Cardiac fibroblast (primary cell): Measurements from ENCODE around the gene PPP2R5A.

Source experiments
- DNase-seq, 2 donors: peaks; one replicate each; pipeline versions ENCODE4 v3.0.0 to v3.0.0-alpha.2; 2010; ENCODE audit warnings: low read depth in 2 of 2
- H3K4me3 ChIP-seq, 2 donors: replicated peaks in 1 of 2; 1 replicate in 1 of 2; 2 replicates in 1 of 2; pipeline ENCODE4 v1.5.1; 2011; ENCODE audit warnings: low read depth in 2 of 2, low read length in 2 of 2, mild to moderate bottlenecking in 2 of 2, moderate library complexity in 1 of 2
- TF ChIP-seq, protein P1 (sequence below): IDR thresholded peaks from one replicate; pipeline ENCODE4 v1.5.1; 2011; ENCODE audit warnings: low read depth, mild to moderate bottlenecking, low read length, inconsistent platforms

The PPP2R5A gene

DNA sequence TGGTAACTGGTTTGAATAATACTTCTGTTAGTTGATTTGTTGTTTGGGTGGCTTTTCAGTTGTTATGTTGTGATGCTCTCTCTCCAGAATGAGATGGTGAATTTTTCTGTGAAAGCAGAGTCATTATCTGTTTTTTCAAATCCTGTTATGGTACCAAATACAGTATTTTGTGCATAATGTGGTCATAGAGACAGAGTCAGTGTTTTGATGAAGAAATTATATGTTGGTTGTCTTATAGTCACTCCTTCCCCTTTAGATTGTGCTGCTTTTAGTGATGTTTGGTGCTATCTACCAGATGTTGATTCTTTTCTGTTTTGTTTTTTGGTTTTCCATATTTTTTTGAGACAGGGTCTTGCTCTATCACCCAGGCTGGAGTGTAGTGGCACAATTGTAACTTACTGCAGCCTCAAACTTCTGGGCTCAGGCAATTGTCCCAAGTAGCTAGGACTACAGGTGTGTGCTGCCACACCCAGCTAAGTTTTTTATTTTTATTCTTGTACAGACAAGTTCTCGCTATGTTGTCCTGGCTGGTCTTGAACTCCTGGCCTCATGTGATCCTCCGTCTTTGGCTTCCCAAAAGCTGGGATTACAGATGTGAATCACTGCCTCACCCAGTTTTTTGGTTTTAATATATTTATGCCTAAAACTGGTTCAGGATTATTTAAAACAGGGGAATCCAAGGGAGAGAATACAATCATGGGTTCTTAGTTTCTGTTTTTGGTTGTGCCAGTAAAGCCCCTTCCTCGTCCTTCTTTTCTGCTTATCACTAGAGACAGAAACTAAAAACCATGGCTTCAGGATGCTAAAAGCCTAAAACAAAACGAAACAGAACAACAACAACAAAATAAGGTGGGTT lies 7.3 kb downstream of the PPP2R5A start:
- H3K4me3 ChIP-seq = no peak overlapping the region
- TF ChIP-seq, protein P1, sequence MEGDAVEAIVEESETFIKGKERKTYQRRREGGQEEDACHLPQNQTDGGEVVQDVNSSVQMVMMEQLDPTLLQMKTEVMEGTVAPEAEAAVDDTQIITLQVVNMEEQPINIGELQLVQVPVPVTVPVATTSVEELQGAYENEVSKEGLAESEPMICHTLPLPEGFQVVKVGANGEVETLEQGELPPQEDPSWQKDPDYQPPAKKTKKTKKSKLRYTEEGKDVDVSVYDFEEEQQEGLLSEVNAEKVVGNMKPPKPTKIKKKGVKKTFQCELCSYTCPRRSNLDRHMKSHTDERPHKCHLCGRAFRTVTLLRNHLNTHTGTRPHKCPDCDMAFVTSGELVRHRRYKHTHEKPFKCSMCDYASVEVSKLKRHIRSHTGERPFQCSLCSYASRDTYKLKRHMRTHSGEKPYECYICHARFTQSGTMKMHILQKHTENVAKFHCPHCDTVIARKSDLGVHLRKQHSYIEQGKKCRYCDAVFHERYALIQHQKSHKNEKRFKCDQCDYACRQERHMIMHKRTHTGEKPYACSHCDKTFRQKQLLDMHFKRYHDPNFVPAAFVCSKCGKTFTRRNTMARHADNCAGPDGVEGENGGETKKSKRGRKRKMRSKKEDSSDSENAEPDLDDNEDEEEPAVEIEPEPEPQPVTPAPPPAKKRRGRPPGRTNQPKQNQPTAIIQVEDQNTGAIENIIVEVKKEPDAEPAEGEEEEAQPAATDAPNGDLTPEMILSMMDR = no peak
- DNase-seq = no peak

DNA sequence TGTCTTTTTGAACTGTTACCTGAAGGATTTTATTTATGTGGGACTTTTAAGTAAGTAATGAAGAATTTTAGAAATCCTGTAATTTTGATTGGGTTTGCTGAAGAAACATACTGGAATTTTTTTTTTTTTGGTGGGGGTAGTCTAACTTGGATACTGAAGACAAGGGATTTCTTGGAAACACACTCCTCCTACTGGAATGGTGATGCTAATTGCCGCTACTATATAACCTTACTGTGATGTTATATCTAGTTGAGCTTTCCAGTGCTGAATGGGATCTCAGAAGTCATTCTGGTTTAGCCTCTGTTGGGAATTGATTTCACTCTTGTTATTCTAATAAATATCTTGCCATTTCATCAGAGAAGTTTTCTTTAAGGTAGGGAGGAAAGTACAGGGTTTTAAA lies 8.4 kb downstream of the PPP2R5A start:
- DNase-seq = peak; percentile 39 to 40
- TF ChIP-seq, protein P1 = peak; percentile 19
- H3K4me3 ChIP-seq = no peak overlapping the region

DNA sequence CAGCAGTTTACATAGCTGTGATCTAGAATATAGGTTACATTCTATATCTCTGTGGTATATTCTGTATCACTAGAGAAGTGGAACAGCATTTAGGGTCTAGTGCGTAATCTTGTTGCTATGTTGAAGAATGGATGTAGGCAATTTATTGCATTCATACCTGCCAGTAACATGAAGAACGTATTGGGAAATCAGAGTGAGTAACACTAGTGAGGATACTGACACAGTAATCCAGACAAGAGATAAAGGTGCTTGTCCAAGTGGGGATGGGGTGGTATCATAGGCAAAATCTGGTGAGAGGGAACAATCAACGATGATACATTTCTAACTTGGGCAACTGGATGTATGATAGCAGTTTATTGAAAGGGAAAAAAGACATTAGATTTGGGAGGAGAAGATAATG lies 9.8 kb downstream of the PPP2R5A start:
- H3K4me3 ChIP-seq = no peak overlapping the region
- DNase-seq = no peak
- TF ChIP-seq, protein P1 = no peak

DNA sequence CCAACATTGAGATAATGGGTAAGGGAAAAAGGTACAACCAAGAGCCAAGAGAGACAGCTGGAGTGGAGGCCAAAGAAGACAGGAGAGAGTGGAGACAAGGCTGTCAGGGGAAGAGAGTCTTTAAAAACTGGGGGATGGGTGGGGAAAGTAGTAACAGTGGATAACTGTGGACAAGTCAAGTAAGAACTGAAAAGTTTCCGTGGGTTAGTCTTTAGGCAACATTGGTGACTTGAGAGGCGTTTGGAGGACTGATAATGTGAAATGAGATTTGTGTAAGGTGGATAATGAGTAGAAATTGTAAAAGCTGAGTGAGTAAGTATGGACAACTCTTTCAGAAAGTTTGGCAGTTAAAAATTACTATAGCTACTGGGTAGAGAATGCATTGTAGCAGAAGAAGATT lies 10.4 kb downstream of the PPP2R5A start:
- TF ChIP-seq, protein P1 = no peak
- DNase-seq = no peak
- no peak overlapping the region for H3K4me3 ChIP-seq

DNA sequence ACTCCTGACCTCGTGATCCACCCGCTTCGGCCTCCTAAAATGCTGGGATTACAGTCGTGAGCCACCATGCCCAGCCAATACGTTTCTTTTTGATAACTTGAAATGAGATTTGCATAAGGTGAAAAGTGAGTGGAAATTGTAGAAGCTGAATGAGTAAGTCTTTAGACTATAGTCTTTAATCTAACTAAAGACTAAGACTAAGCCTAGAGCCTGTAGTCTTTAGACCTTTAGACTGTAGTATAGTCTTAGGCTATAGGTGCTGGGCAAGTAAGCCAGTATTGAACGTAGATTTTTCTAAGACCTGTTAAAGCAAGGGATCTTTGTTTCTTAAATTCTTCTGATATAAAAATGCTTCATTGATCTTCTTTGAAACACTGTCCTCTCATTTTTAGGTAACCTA lies 12.1 kb downstream of the PPP2R5A start:
- TF ChIP-seq, protein P1 = no peak
- H3K4me3 ChIP-seq = no peak overlapping the region
- DNase-seq = no peak

DNA sequence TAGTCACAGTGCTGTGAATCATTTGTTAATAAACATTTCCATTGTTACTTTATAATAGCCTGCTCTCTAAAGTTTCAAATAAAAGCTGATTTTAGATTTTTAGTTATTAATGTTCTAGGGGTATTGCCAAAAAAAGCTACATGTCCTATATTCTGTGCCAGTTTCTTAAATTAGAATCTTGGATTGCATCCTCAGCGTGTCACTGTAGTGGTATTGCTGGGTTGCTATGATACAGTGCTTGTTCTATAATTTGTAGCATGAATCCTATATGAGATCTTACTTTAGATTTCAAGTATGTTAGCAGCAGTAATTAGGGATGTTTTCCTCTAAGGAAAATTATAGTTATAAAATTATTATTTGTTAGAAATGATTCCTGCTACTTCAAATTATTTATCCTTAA lies 16.4 kb downstream of the PPP2R5A start:
- TF ChIP-seq, protein P1 = no peak
- H3K4me3 ChIP-seq = no peak overlapping the region
- DNase-seq = peak; percentile 41 to 59
